Measurements from ENCODE around the gene TP53BP2.
A peak's percentile ranks its signal among the peaks of the same experiment; 100 is the strongest.
"Not testable (repeated sequence)": the region's sequence is repeated elsewhere in the genome, so short reads cannot be mapped to it uniquely, and the experiment has no call there.

Gene TP53BP2

GRCh38 chr1:223853748-223854147 lies 8.0 kb upstream of the TP53BP2 start:
- no peak for DNase-seq (ENCODE audit: low spot score)

GRCh38 chr1:223853275-223853674 lies 7.5 kb upstream of the TP53BP2 start:
- DNase-seq (ENCODE audit: low spot score): no peak

- DNase-seq (ENCODE audit: low spot score): no peak
Measured at GRCh38 chr1:223852337-223852736, 6.6 kb upstream of the TP53BP2 start.

- DNase-seq (ENCODE audit: low spot score): no peak
Measured at GRCh38 chr1:223849352-223850254, 3.9 kb upstream of the TP53BP2 start.

- DNase-seq (ENCODE audit: low spot score): no peak
Measured at GRCh38 chr1:223848536-223848935, 2.8 kb upstream of the TP53BP2 start.

GRCh38 chr1:223847781-223848345 lies 2.1 kb upstream of the TP53BP2 start:
- DNase-seq (ENCODE audit: low spot score): no peak

GRCh38 chr1:223845037-223845809 lies 524 bp downstream of the TP53BP2 start:
- peak; percentile 38 for DNase-seq (ENCODE audit: low spot score)

GRCh38 chr1:223844787-223845036 lies 1.0 kb downstream of the TP53BP2 start:
- no peak for DNase-seq (ENCODE audit: low spot score)

GRCh38 chr1:223843934-223844786 lies 1.6 kb downstream of the TP53BP2 start:
- DNase-seq (ENCODE audit: low spot score): no peak

GRCh38 chr1:223842784-223843183 lies 3.0 kb downstream of the TP53BP2 start:
- DNase-seq (ENCODE audit: low spot score): no peak

- not testable (repeated sequence) for DNase-seq (ENCODE audit: low spot score)
Measured at GRCh38 chr1:223841977-223842623, 3.6 kb downstream of the TP53BP2 start.

- no peak for DNase-seq (ENCODE audit: low spot score)
Measured at GRCh38 chr1:223840254-223840653, 5.5 kb downstream of the TP53BP2 start.

GRCh38 chr1:223838125-223838854 lies 7.5 kb downstream of the TP53BP2 start:
- no peak for DNase-seq (ENCODE audit: low spot score)

GRCh38 chr1:223837687-223838086 lies 8.1 kb downstream of the TP53BP2 start:
- DNase-seq (ENCODE audit: low spot score): no peak

- no peak for DNase-seq (ENCODE audit: low spot score)
Measured at GRCh38 chr1:223837206-223837605, 8.5 kb downstream of the TP53BP2 start.

- DNase-seq (ENCODE audit: low spot score): no peak
Measured at GRCh38 chr1:223836586-223836985, 9.2 kb downstream of the TP53BP2 start.

- no peak for DNase-seq (ENCODE audit: low spot score)
Measured at GRCh38 chr1:223835754-223836153, 10.0 kb downstream of the TP53BP2 start.

GRCh38 chr1:223834660-223835263 lies 11.0 kb downstream of the TP53BP2 start:
- DNase-seq (ENCODE audit: low spot score): no peak

- no peak for DNase-seq (ENCODE audit: low spot score)
Measured at GRCh38 chr1:223833948-223834347, 11.8 kb downstream of the TP53BP2 start.

GRCh38 chr1:223832637-223832943 lies 13.2 kb downstream of the TP53BP2 start:
- no peak for DNase-seq (ENCODE audit: low spot score)

Data from SW480 (cell line).